SU-DHL-6 (cell line): Measurements from ENCODE around the gene GALNT16.

Experiments used
- CTCF ChIP-seq: fragments of 200-600 bp; sonication (generic); IDR thresholded peaks from one replicate; pipeline ENCODE4 v1.5.1; 2017; ENCODE audit warnings: antibody characterized with exemption, mild to moderate bottlenecking, low read length, moderate library complexity; ENCODE audit not compliant: insufficient read depth, poor library complexity, severe bottlenecking
- EZH2phosphoT487 ChIP-seq: fragments of 200-600 bp; sonication (generic), shearing (Covaris generic); conservative IDR thresholded peaks from 2 replicates; pipeline ENCODE4 v1.6.1; 2018; ENCODE audit warnings: mild to moderate bottlenecking, antibody characterized with exemption, low read length, moderate library complexity, mixed read lengths

- no peak for TF ChIP-seq CTCF
- no peak for TF ChIP-seq EZH2phosphoT487
These were observed 61.8 kb downstream of the GALNT16 start for GRCh38 chr14:69321601-69322330.
